Progenitor cell of endocrine pancreas (in vitro differentiated cells): ENCODE data around the gene OSBPL8. TPM values are rescaled to one million over a fixed set of nuclear protein-coding genes. Genes with fewer than 3 reads are reported as not detected.

Experiments
- DNase-seq: peaks from one replicate; pipeline ENCODE4 v3.0.0; 2021; ENCODE audit warnings: low spot score; ENCODE audit not compliant: unreplicated experiment
- H3K27ac Mint-ChIP-seq: 2 replicates; pipeline ENCODE4 v1.8.0; 2021; ENCODE audit warnings: mild to moderate bottlenecking, moderate library complexity, mixed read lengths
- H3K27me3 Mint-ChIP-seq: 2 replicates; pipeline ENCODE4 v1.8.0; 2021; ENCODE audit warnings: mixed read lengths
- H3K36me3 Mint-ChIP-seq: 2 replicates; pipeline ENCODE4 v1.8.0; 2022; ENCODE audit warnings: mixed read lengths; ENCODE audit not compliant: insufficient read depth
- H3K4me1 Mint-ChIP-seq: 2 replicates; pipeline ENCODE4 v1.8.0; 2021; ENCODE audit warnings: low read depth, mixed read lengths
- H3K4me3 Mint-ChIP-seq: 2 replicates; pipeline ENCODE4 v1.8.0; 2021; ENCODE audit warnings: low read depth, mild to moderate bottlenecking, moderate library complexity, mixed read lengths
- H3K9me3 Mint-ChIP-seq: 2 replicates; pipeline ENCODE4 v1.8.0; 2021; ENCODE audit warnings: low read depth, mixed read lengths
- CTCF ChIP-seq: fragments of 200-600 bp; sonication (generic); IDR thresholded peaks from one replicate; pipeline ENCODE4 v1.5.0; 2021; ENCODE audit warnings: antibody characterized with exemption, mild to moderate bottlenecking; ENCODE audit not compliant: unreplicated experiment
- total RNA-seq: library from RNA; stranded (reverse); gene quantifications from 2 replicates; pipeline ENCODE4 v1.2.1, GENCODE V29; 2021

Gene OSBPL8
- total RNA-seq, 1 donor from 2014 or later = 65.3 TPM

GRCh38 chr12:76573840-76574373 lies 14.3 kb upstream of the OSBPL8 start:
- no peak overlapping the region for H3K4me3 Mint-ChIP-seq
- peaks cover 6% of the 10 kb centered on the region for H3K9me3 Mint-ChIP-seq
- no peaks in the 10 kb centered on the region for H3K4me1 Mint-ChIP-seq
- no peak overlapping the region for H3K27ac Mint-ChIP-seq
- DNase-seq = no peak
- H3K36me3 Mint-ChIP-seq = no peaks in the 10 kb centered on the region
- no peak for TF ChIP-seq CTCF
- H3K27me3 Mint-ChIP-seq = no peaks in the 10 kb centered on the region

GRCh38 chr12:76571256-76571655 lies 11.7 kb upstream of the OSBPL8 start:
- Mint-ChIP-seq H3K27me3 (no peaks in the 10 kb centered on the region), H3K4me1 (no peaks in the 10 kb centered on the region), H3K9me3 (peaks cover 6% of the 10 kb centered on the region), H3K36me3 (no peaks in the 10 kb centered on the region), H3K27ac (no peak overlapping the region), H3K4me3 (no peak overlapping the region)
- no peak for TF ChIP-seq CTCF
- DNase-seq = no peak

GRCh38 chr12:76569685-76570604 lies 10.4 kb upstream of the OSBPL8 start:
- Mint-ChIP-seq H3K4me3 (no peak overlapping the region), H3K36me3 (no peaks in the 10 kb centered on the region), H3K27me3 (no peaks in the 10 kb centered on the region), H3K27ac (no peak overlapping the region), H3K9me3 (peaks cover 6% of the 10 kb centered on the region), H3K4me1 (no peaks in the 10 kb centered on the region)
- no peak for DNase-seq
- no peak for TF ChIP-seq CTCF

GRCh38 chr12:76568888-76569551 lies 9.4 kb upstream of the OSBPL8 start:
- Mint-ChIP-seq H3K4me1 (no peaks in the 10 kb centered on the region), H3K9me3 (peaks cover 3% of the 10 kb centered on the region), H3K36me3 (no peaks in the 10 kb centered on the region), H3K27ac (no peak overlapping the region), H3K27me3 (no peaks in the 10 kb centered on the region), H3K4me3 (no peak overlapping the region)
- no peak for TF ChIP-seq CTCF
- DNase-seq = no peak

GRCh38 chr12:76568130-76568529 lies 8.6 kb upstream of the OSBPL8 start:
- Mint-ChIP-seq H3K27ac (no peak overlapping the region), H3K4me3 (no peak overlapping the region), H3K4me1 (no peaks in the 10 kb centered on the region), H3K27me3 (no peaks in the 10 kb centered on the region), H3K9me3 (peaks cover 2% of the 10 kb centered on the region), H3K36me3 (no peaks in the 10 kb centered on the region)
- no peak for DNase-seq
- TF ChIP-seq CTCF = no peak
